Stimulated activated CD8-positive, alpha-beta memory T cell treated with anti-CD3 and anti-CD28 coated beads, Interleukin-2, amount 100 ng/mL, for 48 hours (primary cell): ENCODE data around the gene METRN.

Source experiments
- DNase-seq, 2 donors: peaks; one replicate each; pipeline ENCODE4 v3.0.0-alpha.2; 2020; ENCODE audit warnings: low read depth in 2 of 2

METRN gene

GRCh38 chr16:709566-710499 is 5.1 kb upstream of the METRN start:
- DNase-seq = no peak

- DNase-seq = no peak
Observed at GRCh38 chr16:710500-711075, 4.3 kb upstream of the METRN start.

GRCh38 chr16:711084-711483 is 3.8 kb upstream of the METRN start:
- no peak for DNase-seq

GRCh38 chr16:711548-712320 is 3.2 kb upstream of the METRN start:
- DNase-seq = peak; percentile 75 to 76

GRCh38 chr16:712740-713250 is 2.1 kb upstream of the METRN start:
- peak in 1 of 2 donors; percentile 53 for DNase-seq

GRCh38 chr16:714079-714478 is 839 bp upstream of the METRN start:
- no peak for DNase-seq

- no peak for DNase-seq
Observed at GRCh38 chr16:715477-716199, 720 bp downstream of the METRN start.

- DNase-seq = no peak
Observed at GRCh38 chr16:716200-716568, 1.3 kb downstream of the METRN start.

GRCh38 chr16:716768-717325 is 1.9 kb downstream of the METRN start:
- no peak for DNase-seq

GRCh38 chr16:717450-718245 is 2.7 kb downstream of the METRN start:
- DNase-seq = no peak

- DNase-seq = no peak
Observed at GRCh38 chr16:718389-718788, 3.5 kb downstream of the METRN start.

- DNase-seq = no peak
Observed at GRCh38 chr16:718922-719321, 4.0 kb downstream of the METRN start.

- DNase-seq = no peak
Observed at GRCh38 chr16:719815-720446, 5.0 kb downstream of the METRN start.

- peak; percentile 47 for DNase-seq
Observed at GRCh38 chr16:720447-720989, 5.6 kb downstream of the METRN start.

- DNase-seq = peak; percentile 70 to 79
Observed at GRCh38 chr16:720990-721764, 6.3 kb downstream of the METRN start, which contains the start of gene ANTKMT. TSS of gene ANTKMT (plus strand) at chr16:721146. CDS start at chr16:721275, 129 bp downstream.

- DNase-seq = no peak
Observed at GRCh38 chr16:721765-722540, 7.0 kb downstream of the METRN start.

GRCh38 chr16:722835-723633 is 8.1 kb downstream of the METRN start:
- no peak for DNase-seq
